RCC 7860 (cell line): ENCODE measurements around the gene MRPL53.
A peak's percentile ranks its signal among the peaks of the same experiment; 100 is the strongest.

Experiments used
- DNase-seq: peaks from one replicate; pipeline ENCODE4 v3.0.0-alpha.2; 2015; ENCODE audit warnings: low spot score
- FAIRE-seq: peaks from 2 replicates; lab custom pipeline; 2012; peaks lifted over from hg19 to GRCh38; lab: Jason Lieb, UNC

Gene MRPL53

DNA sequence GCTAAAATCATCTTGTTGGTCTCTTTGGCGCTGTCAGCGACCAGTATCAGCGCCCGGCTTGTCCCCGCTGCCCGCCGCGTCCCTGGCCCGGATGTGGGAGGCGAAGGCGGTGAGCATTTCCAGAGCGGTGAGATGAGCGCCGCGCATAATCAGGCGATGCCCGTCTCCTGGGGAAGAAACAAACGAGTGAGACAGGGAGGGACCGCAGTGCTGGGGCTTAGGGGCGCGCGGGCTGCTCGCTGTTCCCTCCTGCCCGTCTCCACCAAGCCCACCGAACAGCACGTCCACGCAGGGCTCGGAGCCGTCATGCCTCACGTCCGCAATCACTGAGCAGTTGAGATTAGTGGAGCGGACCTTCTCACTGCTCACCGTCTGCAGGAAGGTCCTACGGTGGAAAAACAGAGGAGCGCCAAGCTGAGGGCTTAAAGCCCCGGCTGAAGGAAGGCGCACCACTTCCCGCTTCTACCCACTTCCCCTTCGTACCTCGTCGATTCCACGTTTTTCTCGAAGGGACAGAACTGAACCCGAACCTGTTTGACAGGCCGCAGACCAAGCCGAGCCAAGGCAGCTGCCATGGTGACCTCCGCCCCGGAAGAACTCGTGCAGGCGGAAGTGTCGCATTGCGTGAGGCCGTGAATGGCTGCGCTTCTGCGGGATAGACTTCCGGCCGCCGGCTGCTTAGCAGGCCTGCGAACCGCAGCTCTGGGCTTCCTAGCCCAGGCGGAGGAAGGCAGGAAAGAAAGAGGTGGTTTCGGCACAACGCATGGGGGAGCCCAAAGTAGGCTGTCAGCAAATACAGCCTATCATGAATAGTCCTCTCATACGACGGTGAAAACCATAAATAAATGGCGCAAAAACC lies at the start of gene MRPL53:
TSS of gene MRPL53 (minus strand) at position 595 of the 859 bp plus-strand sequence. CDS start at position 575, 20 bp downstream.
- DNase-seq (peak; percentile 82), FAIRE-seq (no peak)

GRCh38 chr2:74516650-74517049 lies 44.2 kb upstream of the MRPL53 start:
- no peak for FAIRE-seq
- no peak for DNase-seq

DNA sequence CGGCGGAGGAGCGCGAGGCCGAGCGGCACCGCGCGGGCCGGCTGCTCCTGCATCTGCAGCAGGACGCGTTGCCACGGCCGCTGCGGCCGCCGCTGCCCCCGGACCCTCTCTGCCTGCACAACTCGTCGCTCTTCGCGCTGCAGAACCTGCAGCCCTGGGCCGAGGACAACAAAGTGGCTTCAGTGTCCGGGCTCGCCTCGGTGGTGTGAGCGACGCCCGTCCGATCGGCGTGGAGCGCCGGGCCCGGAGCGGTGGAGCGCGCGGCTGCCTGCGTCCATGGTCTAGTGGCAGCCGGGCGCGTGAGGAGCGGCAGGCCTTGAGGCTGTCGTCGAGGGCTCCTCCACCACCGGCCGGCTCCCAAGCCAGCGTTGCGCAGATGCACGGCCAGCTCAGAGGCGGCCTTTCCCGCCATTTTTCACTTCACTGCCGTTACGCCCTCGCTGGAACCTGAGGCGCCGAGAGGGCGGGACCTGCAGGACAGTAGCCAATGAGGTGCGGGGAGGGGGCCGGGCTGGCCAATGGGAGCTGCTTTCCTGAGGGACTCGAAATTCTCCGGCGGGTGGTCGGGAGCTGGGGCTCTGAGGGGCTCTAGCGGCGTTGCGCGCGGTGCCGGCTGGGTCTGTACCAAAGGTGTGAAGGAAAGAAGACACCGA lies 43.6 kb upstream of the MRPL53 start:
- DNase-seq (no peak), FAIRE-seq (no peak)

DNA sequence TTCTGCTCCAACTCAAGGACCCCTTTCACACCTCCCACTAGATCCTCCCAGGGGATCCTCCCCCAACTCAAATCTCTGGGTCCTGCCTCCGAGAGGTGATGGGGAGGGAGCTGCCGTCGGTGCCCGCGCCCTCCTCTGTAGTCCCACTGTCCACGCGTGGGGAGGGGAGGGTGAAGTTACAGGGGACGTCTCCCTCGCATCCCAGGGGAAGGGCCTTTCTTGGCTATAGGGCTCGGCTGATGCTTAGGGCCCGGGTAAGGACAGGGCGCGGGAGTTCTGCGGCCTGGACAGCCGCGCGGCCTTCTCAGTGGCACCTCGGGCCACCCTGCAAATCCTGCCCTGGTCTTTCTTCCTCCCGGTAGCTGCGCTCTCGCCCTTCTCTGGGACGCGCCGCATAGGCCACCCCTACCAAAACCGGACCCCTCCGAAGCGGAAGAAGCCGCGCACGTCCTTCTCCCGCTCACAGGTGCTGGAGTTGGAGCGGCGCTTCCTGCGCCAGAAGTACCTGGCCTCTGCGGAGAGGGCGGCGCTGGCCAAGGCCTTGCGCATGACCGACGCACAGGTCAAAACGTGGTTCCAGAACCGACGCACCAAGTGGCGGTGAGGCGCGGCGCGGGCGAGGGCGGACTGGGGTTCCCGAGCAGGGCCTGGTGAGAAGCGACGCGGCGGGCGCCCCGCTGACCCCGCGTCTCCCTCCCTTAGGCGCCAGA lies 42.9 kb upstream of the MRPL53 start:
- DNase-seq = no peak
- FAIRE-seq = no peak

DNA sequence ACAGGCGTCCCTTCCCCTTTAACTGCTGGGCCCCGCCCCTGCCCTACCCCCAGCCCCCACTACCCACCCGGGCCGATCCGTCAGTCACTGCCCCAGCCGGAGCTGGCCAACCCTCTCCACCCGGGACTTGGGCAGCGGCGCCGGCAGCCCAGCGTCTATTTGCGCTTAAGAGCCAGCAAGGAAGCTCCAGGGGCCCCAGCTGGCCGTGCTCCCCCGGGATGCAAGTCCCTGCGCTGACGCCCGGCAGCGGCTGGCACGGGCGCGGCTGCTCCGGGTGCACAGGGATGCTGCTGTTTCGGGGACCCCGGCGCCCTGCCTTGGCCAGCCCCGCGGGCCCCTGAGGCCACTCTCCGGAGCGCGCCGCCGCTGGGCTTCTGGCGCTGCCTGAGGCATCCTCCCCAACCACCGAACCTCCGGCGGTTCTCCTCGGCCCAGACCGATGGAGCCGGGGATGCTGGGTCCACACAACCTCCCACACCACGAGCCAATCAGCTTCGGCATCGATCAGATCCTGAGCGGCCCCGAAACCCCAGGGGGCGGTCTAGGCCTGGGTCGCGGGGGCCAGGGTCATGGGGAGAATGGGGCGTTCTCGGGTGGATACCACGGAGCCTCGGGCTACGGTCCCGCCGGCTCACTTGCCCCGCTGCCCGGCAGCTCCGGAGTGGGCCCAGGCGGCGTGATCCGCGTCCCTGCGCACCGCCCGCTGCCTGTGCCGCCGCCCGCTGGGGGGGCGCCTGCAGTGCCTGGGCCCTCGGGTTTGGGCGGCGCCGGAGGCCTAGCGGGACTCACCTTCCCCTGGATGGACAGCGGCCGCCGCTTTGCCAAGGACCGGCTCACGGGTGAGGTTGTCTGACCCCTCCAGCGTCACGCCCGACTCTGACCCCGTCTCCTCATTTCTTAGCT lies 42.1 kb upstream of the MRPL53 start, which contains the start of gene TLX2:
TSS of gene TLX2 (plus strand) at position 83 of the 903 bp plus-strand sequence. CDS start at position 440, 357 bp downstream.
- DNase-seq = no peak
- no peak for FAIRE-seq

- FAIRE-seq (no peak), DNase-seq (no peak)
Measured at GRCh38 chr2:74513605-74514367, 41.3 kb upstream of the MRPL53 start.

GRCh38 chr2:74512744-74513604 lies 40.5 kb upstream of the MRPL53 start:
- DNase-seq (no peak), FAIRE-seq (no peak)

GRCh38 chr2:74511104-74511989 lies 38.9 kb upstream of the MRPL53 start:
- FAIRE-seq = no peak
- DNase-seq = no peak

GRCh38 chr2:74510272-74510671 lies 37.8 kb upstream of the MRPL53 start:
- no peak for FAIRE-seq
- DNase-seq = no peak

GRCh38 chr2:74507926-74508520 lies 35.5 kb upstream of the MRPL53 start:
- FAIRE-seq (no peak), DNase-seq (no peak)

DNA sequence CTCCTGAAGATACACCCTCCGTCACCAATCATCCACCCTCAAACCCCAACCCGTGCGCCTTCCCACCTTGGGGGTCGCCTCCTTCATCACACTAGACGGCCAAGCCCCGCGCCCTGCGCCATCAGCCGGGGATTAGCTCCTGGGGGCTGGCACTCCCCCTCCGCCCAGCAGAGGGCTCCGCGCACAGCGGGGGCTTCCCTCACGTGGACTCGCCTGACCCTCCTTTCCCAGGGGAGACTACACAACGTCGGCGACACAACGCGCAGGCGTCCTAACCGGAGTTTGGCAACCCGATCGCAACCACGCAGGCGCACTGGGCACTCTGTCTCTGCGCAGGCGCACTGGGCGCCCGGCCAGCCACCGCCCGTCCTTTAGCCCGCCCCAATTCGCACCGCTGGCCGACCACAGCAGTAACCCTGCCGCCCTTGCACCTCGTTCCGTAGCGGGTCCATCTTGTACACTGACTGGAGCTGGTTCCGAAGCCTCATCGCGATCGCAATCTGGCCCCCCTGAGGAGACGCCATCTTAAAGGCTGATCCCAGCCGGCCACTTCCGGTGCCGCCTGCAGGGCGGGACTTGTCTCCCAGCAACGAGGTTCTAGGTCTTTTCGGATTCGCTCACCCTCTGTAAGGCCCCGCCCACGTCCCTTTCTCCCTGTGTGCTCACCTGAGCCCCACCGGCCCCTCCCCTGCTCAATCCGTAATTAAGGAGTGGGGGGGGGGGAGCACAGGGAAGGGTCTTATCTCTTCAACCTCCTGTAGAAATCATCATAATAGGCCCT lies 34.9 kb upstream of the MRPL53 start, which contains the start of gene PCGF1:
TSS of gene PCGF1 (minus strand) at position 551 of the 781 bp plus-strand sequence. CDS start at position 524, 27 bp downstream.
- peak; percentile 93 for DNase-seq
- FAIRE-seq = peak; percentile 49

DNA sequence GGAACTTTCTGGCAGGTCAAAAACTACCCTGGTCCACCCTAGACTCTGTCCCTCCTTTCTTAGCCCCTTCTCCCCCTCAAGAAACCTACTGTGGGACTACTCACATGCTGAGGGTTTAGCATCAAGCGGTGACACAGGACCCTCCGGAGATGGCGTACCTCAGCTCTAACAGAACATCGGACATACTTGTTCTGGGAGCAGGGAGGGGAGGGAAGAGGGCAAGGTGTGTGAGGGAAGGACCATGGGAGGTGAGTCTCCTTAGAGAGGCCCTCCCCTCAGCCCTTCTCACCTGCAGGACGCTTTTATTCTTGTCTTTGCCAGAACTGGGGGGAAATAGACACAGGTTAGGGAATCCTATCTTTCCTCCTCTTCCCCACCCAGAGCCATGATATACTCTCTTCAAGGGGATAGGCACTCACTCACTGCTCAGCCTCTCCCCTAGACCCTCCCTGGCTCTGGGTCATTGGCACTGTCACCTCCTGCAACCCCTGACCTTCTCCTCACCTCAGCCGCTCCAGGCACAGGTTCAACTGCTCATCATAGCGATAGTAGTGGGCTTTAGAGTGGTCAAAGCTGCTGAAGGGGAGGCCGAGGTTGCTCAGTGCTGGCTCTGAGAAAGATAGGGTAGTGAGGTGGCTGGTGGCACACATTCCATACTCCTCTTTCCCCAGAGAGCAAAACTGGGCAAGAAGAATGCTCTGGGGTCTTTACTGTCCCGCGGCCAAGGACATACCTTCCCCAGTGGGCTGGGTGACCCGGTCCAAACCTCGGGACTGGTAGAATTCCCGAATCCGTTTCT lies 33.2 kb upstream of the MRPL53 start:
- DNase-seq (no peak), FAIRE-seq (no peak)

- DNase-seq = no peak
- no peak for FAIRE-seq
Measured at GRCh38 chr2:74504591-74504990, 32.1 kb upstream of the MRPL53 start.

GRCh38 chr2:74503506-74504475 lies 31.3 kb upstream of the MRPL53 start:
- DNase-seq (no peak), FAIRE-seq (no peak)
